BLaER1 treated with 17β-estradiol and CSF1 and Interleukin-3, amounts not matched to agents 10 nM and 100 nM (cell line): ENCODE measurements around the gene LXN.

Experiments used
- H3K27ac ChIP-seq, 11 experiments: shearing (Covaris generic); formaldehyde crosslinking; 2 replicates each; pipeline ENCODE4 v1.8.1; 2022
- H3K27me3 ChIP-seq, 11 experiments: shearing (Covaris generic); formaldehyde crosslinking; 2 replicates each; pipeline ENCODE4 v1.8.1; 2022
- H3K36me3 ChIP-seq, 11 experiments: shearing (Covaris generic); formaldehyde crosslinking; 2 replicates each; pipeline ENCODE4 v1.8.1; 2022
- H3K4me1 ChIP-seq, 10 experiments: shearing (Covaris generic); formaldehyde crosslinking; 2 replicates each; pipeline ENCODE4 v1.8.1; 2022
- H3K4me2 ChIP-seq, 11 experiments: shearing (Covaris generic); formaldehyde crosslinking; 2 replicates each; pipeline ENCODE4 v1.8.1; 2022
- H3K4me3 ChIP-seq, 10 experiments: shearing (Covaris generic); formaldehyde crosslinking; 2 replicates each; pipeline ENCODE4 v1.8.1; 2022
- H3K9ac ChIP-seq, 11 experiments: shearing (Covaris generic); formaldehyde crosslinking; 2 replicates each; pipeline ENCODE4 v1.8.1; 2022
- H3K9me3 ChIP-seq, 11 experiments: shearing (Covaris generic); formaldehyde crosslinking; replicated peaks in 1 of 11; 2 replicates each; pipeline ENCODE4 v1.8.1; 2022
- H4K20me1 ChIP-seq, 11 experiments: shearing (Covaris generic); formaldehyde crosslinking; 2 replicates each; pipeline ENCODE4 v1.8.1; 2022
- Cebpa-rat ChIP-seq, 11 experiments: shearing (Covaris generic); IDR thresholded peaks; 2 replicates each; pipeline ENCODE4 v1.8.1; 2022

Gene LXN, protein sequence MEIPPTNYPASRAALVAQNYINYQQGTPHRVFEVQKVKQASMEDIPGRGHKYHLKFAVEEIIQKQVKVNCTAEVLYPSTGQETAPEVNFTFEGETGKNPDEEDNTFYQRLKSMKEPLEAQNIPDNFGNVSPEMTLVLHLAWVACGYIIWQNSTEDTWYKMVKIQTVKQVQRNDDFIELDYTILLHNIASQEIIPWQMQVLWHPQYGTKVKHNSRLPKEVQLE

GRCh38 chr3:158672215-158673176 is at the start of gene LXN:
Gene LXN (minus strand): TSS chr3:158672648. CDS start chr3:158672478, 170 bp downstream.
- Histone ChIP-seq H3K4me1 (peaks cover 13 to 29% (median 23%) of the 10 kb centered on the region in 10 experiments), H3K4me3 (peak within 1 kb of the TSS; percentile 58 to 74 (median 68)), H3K27ac (peak within 1 kb of the TSS; percentile 55 to 79 (median 74)), H3K27me3 (no peaks in the 10 kb centered on the region), H3K4me2 (peak within 1 kb of the TSS; percentile 78 to 95 (median 91)), H3K9me3 (no peaks in the 10 kb centered on the region), H4K20me1 (peaks cover 0 to 12% (median 0%) of the 10 kb centered on the region in 11 experiments; a peak in 6 of 22 replicates), H3K9ac (peak within 1 kb of the TSS; percentile 67 to 86 (median 78)), H3K36me3 (peaks cover 28 to 68% (median 53%) of the 10 kb centered on the region in 11 experiments)
- TF ChIP-seq Cebpa-rat (IDR thresholded peaks at IDR 0.05), result no peak

- TF ChIP-seq Cebpa-rat (IDR thresholded peaks at IDR 0.05), result no peak
- Histone ChIP-seq H3K9me3 (peaks cover 0 to 8% (median 0%) of the 10 kb centered on the region in 11 experiments; a peak in 3 of 22 replicates), H3K9ac (no peak overlapping the region), H3K36me3 (peaks cover 6 to 32% (median 13%) of the 10 kb centered on the region in 11 experiments; a peak in 17 of 22 replicates), H3K27ac (peak overlapping the region in 2 of 11 experiments; percentile 81 to 85; a peak in 4 of 22 replicates), H3K4me2 (peak overlapping the region in 8 of 11 experiments; percentile 29 to 82 (median 61); a peak in 8 of 22 replicates), H3K4me3 (no peak overlapping the region), H3K4me1 (peaks cover 7 to 49% (median 16%) of the 10 kb centered on the region in 10 experiments; a peak in 18 of 20 replicates), H3K27me3 (no peaks in the 10 kb centered on the region), H4K20me1 (peaks cover 0 to 6% (median 0%) of the 10 kb centered on the region in 11 experiments; a peak in 3 of 22 replicates)
Observed at GRCh38 chr3:158722108-158722507, 49.7 kb upstream of the LXN start.

- Histone ChIP-seq H4K20me1 (peaks cover 0 to 16% (median 0%) of the 10 kb centered on the region in 11 experiments; a peak in 5 of 22 replicates), H3K27ac (no peak overlapping the region), H3K4me3 (no peak overlapping the region), H3K27me3 (no peaks in the 10 kb centered on the region), H3K36me3 (peaks cover 6 to 53% (median 13%) of the 10 kb centered on the region in 11 experiments; a peak in 17 of 22 replicates), H3K4me2 (no peak overlapping the region), H3K9me3 (peaks cover 0 to 8% (median 0%) of the 10 kb centered on the region in 11 experiments; a peak in 3 of 22 replicates), H3K4me1 (peaks cover 7 to 61% (median 13%) of the 10 kb centered on the region in 10 experiments; a peak in 18 of 20 replicates), H3K9ac (no peak overlapping the region)
- TF ChIP-seq Cebpa-rat (IDR thresholded peaks at IDR 0.05), result no peak
Observed at GRCh38 chr3:158718490-158719170, 46.2 kb upstream of the LXN start.

DNA sequence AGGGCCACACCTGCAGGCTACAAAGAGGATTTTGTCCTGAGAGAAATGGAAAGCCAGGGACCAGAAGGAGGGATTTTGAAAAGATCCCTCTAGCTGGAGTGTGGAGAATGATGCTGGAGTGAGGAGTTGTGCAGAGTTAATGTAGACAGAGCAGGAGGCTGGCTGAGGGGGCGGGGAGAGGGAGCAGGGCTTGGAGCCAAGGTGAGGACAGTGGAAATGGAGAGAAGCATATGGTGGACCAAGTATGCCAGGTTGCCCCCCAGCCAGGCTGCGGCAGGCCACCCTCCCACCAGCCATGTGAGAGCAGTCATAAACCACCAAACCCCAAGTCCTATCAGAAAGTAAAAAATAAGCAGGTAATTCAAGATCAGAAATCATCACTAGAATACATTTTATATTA is 45.1 kb upstream of the LXN start:
- Histone ChIP-seq H3K4me3 (no peak overlapping the region), H3K4me1 (peaks cover 1 to 61% (median 6%) of the 10 kb centered on the region in 10 experiments; a peak in 16 of 20 replicates), H3K36me3 (peaks cover 6 to 64% (median 19%) of the 10 kb centered on the region in 11 experiments; a peak in 19 of 22 replicates), H3K9ac (no peak overlapping the region), H3K4me2 (peak overlapping the region in 2 of 11 experiments; percentile 46 to 64; a peak in 4 of 22 replicates), H4K20me1 (peaks cover 0 to 16% (median 0%) of the 10 kb centered on the region in 11 experiments; a peak in 4 of 22 replicates), H3K27me3 (no peaks in the 10 kb centered on the region), H3K9me3 (peaks cover 0 to 8% (median 0%) of the 10 kb centered on the region in 11 experiments; a peak in 3 of 22 replicates), H3K27ac (no peak overlapping the region)
- no peak for TF ChIP-seq Cebpa-rat (IDR thresholded peaks at IDR 0.05)

- Histone ChIP-seq H3K27me3 (no peaks in the 10 kb centered on the region), H4K20me1 (peaks cover 0 to 16% (median 0%) of the 10 kb centered on the region in 11 experiments; a peak in 4 of 22 replicates), H3K27ac (peak overlapping the region in 3 of 11 experiments; percentile 67 to 76 (median 73); a peak in 5 of 22 replicates), H3K4me2 (peak overlapping the region in 3 of 11 experiments; percentile 73 to 86 (median 85); a peak in 6 of 22 replicates), H3K9ac (no peak overlapping the region), H3K4me1 (peaks cover 0 to 88% (median 2%) of the 10 kb centered on the region in 10 experiments; a peak in 9 of 20 replicates), H3K4me3 (no peak overlapping the region), H3K9me3 (no peaks in the 10 kb centered on the region), H3K36me3 (peaks cover 2 to 75% (median 46%) of the 10 kb centered on the region in 11 experiments; a peak in 21 of 22 replicates)
- no peak for TF ChIP-seq Cebpa-rat (IDR thresholded peaks at IDR 0.05)
Observed at GRCh38 chr3:158713094-158713499, 40.6 kb upstream of the LXN start.

- Histone ChIP-seq H3K9me3 (no peaks in the 10 kb centered on the region), H3K36me3 (peaks cover 9 to 82% (median 53%) of the 10 kb centered on the region in 11 experiments; a peak in 21 of 22 replicates), H3K27ac (peak overlapping the region in 3 of 11 experiments; percentile 67 to 76 (median 73); a peak in 5 of 22 replicates), H3K4me2 (peak overlapping the region in 3 of 11 experiments; percentile 73 to 86 (median 85); a peak in 6 of 22 replicates), H3K4me1 (peaks cover 0 to 84% (median 2%) of the 10 kb centered on the region in 10 experiments; a peak in 9 of 20 replicates), H3K27me3 (no peaks in the 10 kb centered on the region), H3K9ac (no peak overlapping the region; a peak in 1 of 22 replicates), H3K4me3 (no peak overlapping the region), H4K20me1 (peaks cover 0 to 14% (median 0%) of the 10 kb centered on the region in 11 experiments; a peak in 4 of 22 replicates)
- TF ChIP-seq Cebpa-rat (IDR thresholded peaks at IDR 0.05), result no peak
Observed at GRCh38 chr3:158712443-158712842, 40.0 kb upstream of the LXN start.

DNA sequence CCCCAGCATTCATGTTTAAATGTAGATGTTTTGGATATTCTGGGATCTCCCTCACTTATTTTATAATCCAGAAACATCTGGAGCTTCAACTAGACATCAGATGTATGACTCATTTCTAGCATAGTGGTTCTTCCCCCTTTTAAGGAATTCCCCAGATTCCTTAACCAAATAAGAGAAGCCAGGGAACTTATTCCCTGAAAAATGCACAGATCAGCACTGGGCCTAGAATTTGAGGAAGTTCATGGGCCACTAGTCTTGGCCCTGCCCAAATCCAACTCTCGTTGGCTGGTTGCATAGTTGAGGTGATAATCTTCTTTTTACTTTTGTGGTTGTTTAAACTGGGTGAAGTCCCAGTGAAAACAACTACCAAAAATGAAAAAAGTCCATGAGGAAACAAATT is 39.4 kb upstream of the LXN start:
- peaks cover 11 to 87% (median 58%) of the 10 kb centered on the region in 11 experiments; a peak in 21 of 22 replicates for H3K36me3 ChIP-seq
- no peaks in the 10 kb centered on the region for H3K9me3 ChIP-seq
- peak overlapping the region in 3 of 11 experiments; percentile 30 to 51 (median 45); a peak in 2 of 22 replicates for H3K9ac ChIP-seq
- no peaks in the 10 kb centered on the region for H3K27me3 ChIP-seq
- no peak for TF ChIP-seq Cebpa-rat (IDR thresholded peaks at IDR 0.05)
- no peak overlapping the region for H3K4me3 ChIP-seq
- peaks cover 0 to 8% (median 0%) of the 10 kb centered on the region in 11 experiments; a peak in 4 of 22 replicates for H4K20me1 ChIP-seq
- H3K4me2 ChIP-seq, result peak overlapping the region in 4 of 11 experiments; percentile 33 to 86 (median 79); a peak in 7 of 22 replicates
- H3K4me1 ChIP-seq, result peaks cover 0 to 79% (median 2%) of the 10 kb centered on the region in 10 experiments; a peak in 9 of 20 replicates
- peak overlapping the region in 3 of 11 experiments; percentile 67 to 76 (median 73); a peak in 5 of 22 replicates for H3K27ac ChIP-seq
